GM12891 (cell line): Measurements from ENCODE around the gene NHLRC2.

Source experiments
- POLR2AphosphoS5 ChIP-seq: IDR thresholded peaks from 2 replicates; pipeline ENCODE4 v1.6.1; 2011; ENCODE audit warnings: low read depth, low read length, control low read depth
- TAF1 ChIP-seq: IDR thresholded peaks from 2 replicates; pipeline ENCODE4 v1.6.1; 2011; ENCODE audit warnings: low read depth, low read length, control low read depth

GRCh38 chr10:113911113-113911512 is 56.7 kb downstream of the NHLRC2 start:
- TF ChIP-seq POLR2AphosphoS5, result no peak
- no peak for TF ChIP-seq TAF1
